Bronchial epithelial cell (primary cell): ENCODE results near the gene ATP1A4. TPM values are rescaled to one million over a fixed set of nuclear protein-coding genes. Genes with fewer than 3 reads are reported as not detected.
A peak's percentile ranks its signal among the peaks of the same experiment; 100 is the strongest.
"Not testable (repeated sequence)": the region's sequence is repeated elsewhere in the genome, so short reads cannot be mapped to it uniquely, and the experiment has no call there.

Experiments used
- DNase-seq: peaks from one replicate; pipeline ENCODE4 v3.0.0-alpha.2; 2010; ENCODE audit warnings: low read depth
- FAIRE-seq: peaks from 2 replicates; lab custom pipeline; 2011; peaks lifted over from hg19 to GRCh38; lab: Jason Lieb, UNC
- H3K27me3 ChIP-seq: 2 replicates; pipeline ENCODE4 v1.5.1; 2011; ENCODE audit warnings: low read length; ENCODE audit not compliant: control insufficient read depth, insufficient read depth
- H3K36me3 ChIP-seq: 2 replicates; pipeline ENCODE4 v1.5.1; 2011; ENCODE audit warnings: low read length; ENCODE audit not compliant: control insufficient read depth, insufficient read depth
- H3K4me3 ChIP-seq: 2 replicates; pipeline ENCODE4 v1.5.1; 2011; ENCODE audit warnings: mild to moderate bottlenecking, low read depth, low read length, control low read depth
- CTCF ChIP-seq: IDR thresholded peaks from 2 replicates; pipeline ENCODE4 v1.5.1; 2011; ENCODE audit warnings: mild to moderate bottlenecking, moderate library complexity, low read length, control low read depth, inconsistent platforms; ENCODE audit not compliant: insufficient read depth, severe bottlenecking
- total RNA-seq: library from RNA; depleted of rRNA; stranded (reverse); fragments of >200 nt; gene quantifications from 2 replicates; pipeline ENCODE4 v1.2.1, GENCODE V29; 2014

ATP1A4 gene
- total RNA-seq, 1 donor from 2014 or later = not detected

GRCh38 chr1:160107512-160107911 lies 43.9 kb upstream of the ATP1A4 start:
- H3K4me3 ChIP-seq = no peak overlapping the region
- no peak for TF ChIP-seq CTCF
- H3K36me3 ChIP-seq = no peaks in the 10 kb centered on the region
- no peak for DNase-seq
- no peaks in the 10 kb centered on the region for H3K27me3 ChIP-seq
- no peak for FAIRE-seq

- TF ChIP-seq CTCF = peak; percentile 37
- Histone ChIP-seq H3K4me3 (no peak overlapping the region), H3K36me3 (no peaks in the 10 kb centered on the region), H3K27me3 (no peaks in the 10 kb centered on the region)
- FAIRE-seq = no peak
- DNase-seq = peak; percentile 57
Measured at GRCh38 chr1:160108888-160109662, 42.3 kb upstream of the ATP1A4 start.

- TF ChIP-seq CTCF = no peak
- DNase-seq = peak; percentile 46
- H3K4me3 ChIP-seq = no peak overlapping the region
- no peak for FAIRE-seq
- no peaks in the 10 kb centered on the region for H3K27me3 ChIP-seq
- H3K36me3 ChIP-seq = no peaks in the 10 kb centered on the region
Measured at GRCh38 chr1:160109686-160110085, 41.7 kb upstream of the ATP1A4 start.

- H3K4me3 ChIP-seq, H3K36me3 ChIP-seq, DNase-seq, H3K27me3 ChIP-seq, FAIRE-seq: not testable (repeated sequence)
Measured at GRCh38 chr1:160111462-160111861, 39.9 kb upstream of the ATP1A4 start.

GRCh38 chr1:160112357-160112756 lies 39.0 kb upstream of the ATP1A4 start:
- FAIRE-seq (peak; percentile 97), DNase-seq (no peak)
- Histone ChIP-seq H3K36me3 (no peaks in the 10 kb centered on the region), H3K4me3 (no peak overlapping the region), H3K27me3 (peaks cover 2% of the 10 kb centered on the region)
- no peak for TF ChIP-seq CTCF

GRCh38 chr1:160113407-160113806 lies 38.0 kb upstream of the ATP1A4 start:
- DNase-seq (no peak), FAIRE-seq (no peak)
- Histone ChIP-seq H3K36me3 (no peaks in the 10 kb centered on the region), H3K4me3 (no peak overlapping the region), H3K27me3 (peaks cover 2% of the 10 kb centered on the region)
- no peak for TF ChIP-seq CTCF
